NCI-H1436 (cell line): ENCODE measurements around the gene TMEM225B.
"Not testable (repeated sequence)": the region's sequence is repeated elsewhere in the genome, so short reads cannot be mapped to it uniquely, and the experiment has no call there.

Source experiments
- DNase-seq: peaks from one replicate; lab custom pipeline; 2025; lab: John Stamatoyannopoulos, UW

TMEM225B gene

DNA sequence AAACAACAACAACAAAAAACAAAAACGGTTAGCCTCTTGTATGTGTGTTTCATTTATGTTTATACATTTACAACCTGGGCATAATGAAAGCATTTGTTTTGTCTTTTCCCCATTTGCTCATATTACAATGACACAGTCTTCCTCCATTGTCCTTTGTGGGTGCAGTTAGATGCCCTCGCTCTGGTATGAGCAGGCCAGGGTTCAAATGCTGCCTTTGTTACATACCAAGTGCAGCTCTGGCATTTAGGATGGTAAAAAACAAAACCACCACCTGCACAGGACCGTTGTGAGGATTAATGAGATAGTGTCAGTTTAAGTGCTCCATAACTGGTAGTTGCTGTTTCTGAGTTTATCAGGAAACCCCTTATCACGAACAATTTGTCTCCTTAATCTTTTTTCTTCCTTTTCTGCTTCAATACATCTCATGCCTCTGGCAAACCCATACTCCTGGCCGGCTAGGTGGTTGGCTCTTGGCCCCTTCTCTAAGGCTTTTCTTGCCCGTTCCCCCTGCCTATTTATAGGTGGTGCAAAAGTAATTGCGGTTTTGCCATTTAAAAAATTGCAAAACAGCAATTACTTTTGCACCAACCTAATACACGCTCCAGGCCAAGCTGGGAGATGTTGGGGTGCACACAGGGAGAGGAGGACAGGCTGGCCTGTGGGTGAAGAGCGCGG is 18.6 kb upstream of the TMEM225B start:
- no peak for DNase-seq

- peak; percentile 52 for DNase-seq
Observed at GRCh38 chr7:99579956-99580777, 17.9 kb upstream of the TMEM225B start.

DNA sequence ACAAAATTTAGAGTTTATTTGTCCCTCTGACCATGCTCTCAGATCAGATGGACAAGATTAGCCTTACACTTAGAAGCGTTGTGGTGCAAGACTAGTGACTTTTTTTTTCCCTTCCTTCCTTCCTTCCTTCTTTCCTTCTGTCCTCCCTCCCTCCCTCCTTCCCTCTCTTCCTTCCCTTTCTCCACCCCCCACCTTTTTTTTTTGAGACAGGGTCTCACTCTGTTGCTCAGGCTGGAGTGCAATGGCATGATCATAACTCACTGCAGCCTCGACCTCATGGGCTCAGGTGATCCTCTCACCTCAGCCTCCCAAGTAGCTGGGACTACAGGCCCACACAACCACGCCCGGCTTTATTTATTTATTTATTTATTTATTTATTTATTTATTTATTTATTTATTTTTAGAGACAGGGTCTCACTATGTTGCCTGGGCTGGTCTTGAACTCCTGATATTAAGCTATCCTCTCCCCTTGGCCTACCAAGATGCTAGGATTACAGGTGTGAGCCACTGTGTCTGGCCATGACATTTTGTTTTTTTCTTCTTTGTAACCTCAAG is 17.2 kb upstream of the TMEM225B start:
- DNase-seq, result not testable (repeated sequence)

DNA sequence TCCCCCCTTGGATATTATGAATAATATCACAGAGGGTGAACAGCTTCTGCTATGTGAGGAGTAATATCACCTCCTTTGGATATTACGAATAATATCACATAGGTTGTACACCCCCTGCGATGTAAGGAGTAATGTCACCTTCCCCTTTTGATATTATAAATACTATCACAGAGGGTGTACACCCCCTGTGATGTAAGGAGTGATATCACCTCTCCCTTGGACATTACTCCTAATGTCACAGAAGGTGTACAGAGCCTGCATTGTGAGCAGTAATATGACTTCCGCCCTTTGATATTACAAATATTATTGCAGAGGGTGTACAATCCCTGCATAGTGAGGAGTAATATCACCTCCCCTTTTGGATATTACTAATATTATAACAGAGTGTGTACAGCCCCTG is 9.2 kb upstream of the TMEM225B start:
- no peak for DNase-seq

DNA sequence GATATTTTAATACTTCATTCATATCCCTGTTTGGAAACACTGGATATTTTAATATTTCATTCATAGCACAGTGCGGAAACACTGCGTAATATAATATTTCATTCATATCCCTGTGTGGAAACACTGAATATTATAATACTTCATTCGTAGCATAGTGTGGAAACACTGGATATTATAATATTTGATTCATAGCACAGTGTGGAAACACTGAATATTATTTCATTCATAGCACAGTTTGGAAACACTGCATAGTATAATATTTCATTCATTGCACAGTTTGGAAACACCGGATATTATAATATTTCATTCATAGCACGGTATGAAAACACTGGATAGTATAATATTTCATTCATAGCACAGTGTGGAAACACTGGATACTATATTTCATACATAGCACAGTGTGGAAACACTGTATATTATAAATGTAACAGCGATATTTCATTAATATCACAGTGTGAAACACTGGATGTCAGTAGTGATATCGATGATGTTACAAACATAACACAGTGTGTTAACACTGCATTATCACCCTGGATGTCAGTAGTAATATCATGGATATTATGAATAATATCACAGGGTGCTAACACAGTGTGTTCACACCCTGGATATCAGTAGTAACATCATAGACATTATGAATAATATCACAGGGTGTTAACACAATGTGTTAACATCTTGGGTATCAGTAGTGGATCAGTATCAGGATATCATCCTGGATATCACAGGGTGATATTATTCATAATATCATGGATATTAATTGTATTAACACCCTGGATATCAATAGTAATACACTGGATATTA is 2.9 kb upstream of the TMEM225B start:
- no peak for DNase-seq

DNA sequence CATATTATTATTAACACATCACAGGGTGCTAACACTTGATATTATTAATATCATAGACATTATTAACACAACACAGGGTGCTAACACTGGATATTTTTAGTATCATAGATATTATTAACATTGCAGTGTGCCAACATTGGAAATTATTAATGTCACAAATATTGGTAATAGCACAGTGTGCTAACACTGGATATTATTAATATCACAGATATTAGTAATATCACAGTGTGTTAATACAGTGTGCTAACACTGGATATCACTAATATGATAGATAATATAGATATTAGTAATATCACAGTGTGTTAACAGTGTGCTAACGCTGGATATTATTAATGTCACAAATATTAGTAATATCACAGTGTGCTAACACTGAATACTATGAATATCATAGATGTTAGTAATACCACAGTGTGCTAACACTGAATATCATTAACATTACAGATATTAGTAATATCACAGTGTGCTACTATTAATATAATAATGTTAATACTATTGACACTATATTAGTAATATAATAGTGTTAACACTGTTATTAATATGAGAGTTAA is 1.6 kb upstream of the TMEM225B start:
- no peak for DNase-seq

- DNase-seq, result no peak
Observed at GRCh38 chr7:99599836-99600235, 1.8 kb downstream of the TMEM225B start.

DNA sequence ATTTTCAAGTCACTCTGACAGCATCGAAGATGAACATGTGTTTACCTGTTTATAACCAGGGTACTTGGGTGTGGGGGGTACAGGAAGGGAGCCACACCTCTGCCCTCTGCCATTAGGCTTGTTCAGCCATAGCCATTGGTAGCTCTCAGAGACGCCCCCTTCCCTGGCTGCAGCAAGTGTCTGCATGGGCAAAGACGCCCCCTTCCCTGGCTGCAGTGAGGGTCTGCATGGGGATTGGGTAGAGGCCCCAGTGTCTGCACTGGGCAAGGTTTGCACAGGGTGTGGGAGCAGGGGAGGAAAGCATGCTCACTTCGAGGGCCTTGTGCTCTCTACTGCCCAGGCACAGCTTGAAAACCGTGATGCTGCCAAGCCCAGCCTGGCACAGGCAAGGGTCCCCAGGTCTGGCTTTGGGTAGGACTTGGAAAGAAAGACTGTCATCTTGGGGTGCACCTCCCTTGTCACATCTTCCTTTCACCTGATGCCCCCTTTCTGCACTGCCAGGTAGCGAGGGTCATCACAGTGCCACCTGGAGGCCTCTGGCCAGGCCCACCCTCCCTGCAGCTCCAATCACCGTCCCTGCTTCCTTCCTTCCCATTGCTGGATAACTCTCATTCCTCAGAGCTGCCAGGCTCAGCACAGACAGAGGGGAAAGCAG is 3.7 kb downstream of the TMEM225B start:
- DNase-seq, result no peak

DNA sequence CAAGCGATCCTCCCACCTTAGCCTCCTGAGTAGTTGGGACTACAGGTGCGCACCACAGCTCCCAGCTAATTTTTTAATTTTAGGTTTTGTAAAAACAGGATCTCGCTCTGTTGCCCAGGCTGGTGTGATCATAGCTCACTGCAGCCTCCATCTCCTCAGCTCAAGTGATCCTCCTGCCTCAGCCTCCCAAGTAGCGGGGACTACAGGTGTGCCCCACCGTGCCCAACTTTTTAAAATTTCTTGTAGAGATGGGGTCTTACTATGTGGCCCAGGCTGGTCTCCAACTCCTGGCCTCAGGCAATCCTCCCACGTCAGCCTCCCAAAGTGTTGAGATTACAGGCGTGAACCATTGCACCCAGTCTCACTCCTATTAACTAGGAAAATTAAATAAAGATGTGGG is 7.5 kb downstream of the TMEM225B start:
- DNase-seq, result no peak

- DNase-seq, result no peak
Observed at GRCh38 chr7:99606531-99606930, 8.5 kb downstream of the TMEM225B start.

DNA sequence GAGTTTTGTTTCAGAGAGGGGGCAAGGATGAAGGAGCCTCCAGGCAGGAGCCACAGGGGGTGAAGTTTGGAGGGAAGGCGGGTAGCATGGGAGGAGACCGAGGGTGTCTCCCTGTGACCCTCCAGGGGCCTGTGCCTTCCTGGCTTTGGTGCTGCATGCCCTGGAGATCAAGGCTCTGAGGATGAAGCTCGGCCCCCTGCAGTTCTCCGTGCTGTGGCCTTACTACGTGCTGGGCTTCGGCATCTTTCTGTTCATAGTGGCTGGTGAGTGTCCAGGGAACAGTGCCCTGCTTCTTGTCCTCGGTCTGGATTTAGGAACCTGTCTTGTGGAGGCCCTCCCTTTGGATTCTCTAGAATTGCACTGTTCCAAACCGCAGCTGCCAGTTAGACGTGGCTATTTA is 9.5 kb downstream of the TMEM225B start:
- no peak for DNase-seq

- no peak for DNase-seq
Observed at GRCh38 chr7:99614495-99614894, 16.4 kb downstream of the TMEM225B start.

GRCh38 chr7:99615989-99616358 is 17.9 kb downstream of the TMEM225B start:
- DNase-seq, result no peak

- peak; percentile 90 for DNase-seq
Observed at GRCh38 chr7:99616359-99617191, 18.5 kb downstream of the TMEM225B start, which contains the start of gene ZSCAN25. TSS of gene ZSCAN25 (plus strand) at chr7:99616946. CDS start at chr7:99619607, 2,661 bp downstream.

DNA sequence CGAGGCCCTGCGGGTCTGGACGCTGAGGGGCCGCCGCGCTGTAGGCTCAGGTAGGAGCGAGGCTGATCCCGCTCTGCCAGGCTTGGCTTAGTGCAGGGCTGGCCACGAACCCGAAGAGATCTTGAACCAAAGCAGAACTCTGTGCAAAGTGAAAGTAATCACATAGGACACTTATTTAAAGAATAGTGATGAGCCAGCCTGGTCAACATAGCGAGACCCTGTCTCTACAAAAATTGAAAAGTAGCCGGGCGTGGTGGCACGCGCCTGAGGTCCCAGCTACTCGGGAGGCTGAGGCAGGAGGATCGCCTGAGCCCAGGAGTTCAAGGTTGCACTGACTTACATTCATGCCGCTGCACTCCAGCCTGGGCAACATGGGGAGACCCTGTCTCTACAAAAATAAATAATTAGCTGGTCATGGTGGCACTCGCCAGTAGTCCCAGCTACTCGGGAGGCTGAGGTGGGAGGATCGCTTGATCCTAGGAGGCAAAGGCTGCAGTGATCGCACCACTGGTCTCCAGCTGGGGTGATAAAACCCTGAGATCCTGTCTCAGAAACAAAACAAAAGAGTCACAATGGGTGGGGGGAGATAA is 19.2 kb downstream of the TMEM225B start:
- DNase-seq, result no peak

GRCh38 chr7:99618726-99619125 is 20.7 kb downstream of the TMEM225B start:
- no peak for DNase-seq

DNA sequence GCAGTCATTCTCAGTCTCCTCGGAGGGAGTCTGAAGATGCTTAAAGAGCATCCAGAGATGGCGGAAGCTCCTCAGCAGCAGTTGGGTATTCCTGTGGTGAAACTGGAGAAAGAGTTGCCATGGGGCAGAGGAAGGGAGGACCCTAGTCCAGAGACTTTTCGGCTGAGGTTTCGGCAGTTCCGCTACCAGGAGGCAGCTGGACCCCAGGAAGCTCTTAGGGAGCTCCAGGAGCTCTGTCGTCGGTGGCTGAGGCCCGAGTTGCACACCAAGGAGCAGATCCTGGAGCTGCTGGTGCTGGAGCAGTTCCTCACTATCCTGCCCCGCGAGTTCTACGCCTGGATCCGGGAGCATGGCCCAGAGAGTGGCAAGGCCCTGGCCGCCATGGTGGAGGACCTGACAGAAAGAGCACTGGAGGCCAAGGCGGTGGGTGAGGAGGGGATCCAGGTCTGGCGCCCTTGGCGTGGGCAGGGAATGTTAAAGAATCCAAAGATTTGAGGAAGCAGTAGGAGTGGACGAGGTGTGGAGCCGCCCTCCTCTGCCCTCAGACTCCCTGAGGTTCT is 21.6 kb downstream of the TMEM225B start:
- DNase-seq, result no peak

GRCh38 chr7:99621271-99621670 is 23.2 kb downstream of the TMEM225B start:
- no peak for DNase-seq

GRCh38 chr7:99622596-99622995 is 24.5 kb downstream of the TMEM225B start:
- no peak for DNase-seq
